Breast epithelium (tissue), 3 donors: ENCODE data around the gene TSHZ1.

Experiments
- POLR2A ChIP-seq: fragments of 450-650 bp; IDR thresholded peaks from one replicate; pipeline ENCODE4 v1.6.1; 2016; ENCODE audit warnings: antibody characterized with exemption, mild to moderate bottlenecking, moderate library complexity
- POLR2AphosphoS5 ChIP-seq, 3 donors: sonication (generic); formaldehyde crosslinking; IDR thresholded peaks; one replicate each; pipeline ENCODE4 v1.6.1; 2017; ENCODE audit warnings: antibody characterized with exemption in 3 of 3
- TF ChIP-seq, protein P1 (sequence below), 3 donors: fragments of 450-650 bp; IDR thresholded peaks; one replicate each; pipeline ENCODE4 v1.5.1; 2016 to 2017; ENCODE audit warnings: antibody characterized with exemption in 3 of 3, mild to moderate bottlenecking in 3 of 3, moderate library complexity in 3 of 3

DNA sequence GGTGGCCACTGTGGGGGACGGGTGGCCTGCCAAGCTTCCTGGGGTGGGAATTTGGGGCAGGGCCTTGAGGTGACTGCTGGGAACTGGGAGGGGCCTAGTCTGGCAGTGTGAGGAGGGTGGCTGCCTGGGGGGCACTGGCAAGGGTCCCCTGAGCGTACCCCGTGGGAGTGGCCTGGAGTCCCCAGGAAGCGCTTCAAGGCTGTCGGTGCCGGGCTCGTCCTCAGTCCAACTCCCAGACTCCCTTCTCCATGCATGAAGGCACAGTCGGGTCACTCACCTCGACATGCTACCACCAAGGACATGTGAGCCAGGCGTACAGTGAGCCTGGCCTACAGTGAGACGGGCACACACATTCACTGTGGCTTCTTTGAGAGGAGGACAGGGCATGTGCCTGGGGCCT is 111.6 kb downstream of the TSHZ1 start:
- TF ChIP-seq, protein P1, sequence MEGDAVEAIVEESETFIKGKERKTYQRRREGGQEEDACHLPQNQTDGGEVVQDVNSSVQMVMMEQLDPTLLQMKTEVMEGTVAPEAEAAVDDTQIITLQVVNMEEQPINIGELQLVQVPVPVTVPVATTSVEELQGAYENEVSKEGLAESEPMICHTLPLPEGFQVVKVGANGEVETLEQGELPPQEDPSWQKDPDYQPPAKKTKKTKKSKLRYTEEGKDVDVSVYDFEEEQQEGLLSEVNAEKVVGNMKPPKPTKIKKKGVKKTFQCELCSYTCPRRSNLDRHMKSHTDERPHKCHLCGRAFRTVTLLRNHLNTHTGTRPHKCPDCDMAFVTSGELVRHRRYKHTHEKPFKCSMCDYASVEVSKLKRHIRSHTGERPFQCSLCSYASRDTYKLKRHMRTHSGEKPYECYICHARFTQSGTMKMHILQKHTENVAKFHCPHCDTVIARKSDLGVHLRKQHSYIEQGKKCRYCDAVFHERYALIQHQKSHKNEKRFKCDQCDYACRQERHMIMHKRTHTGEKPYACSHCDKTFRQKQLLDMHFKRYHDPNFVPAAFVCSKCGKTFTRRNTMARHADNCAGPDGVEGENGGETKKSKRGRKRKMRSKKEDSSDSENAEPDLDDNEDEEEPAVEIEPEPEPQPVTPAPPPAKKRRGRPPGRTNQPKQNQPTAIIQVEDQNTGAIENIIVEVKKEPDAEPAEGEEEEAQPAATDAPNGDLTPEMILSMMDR (IDR thresholded peaks at IDR 0.05), result no peak
- TF ChIP-seq POLR2A, result no peak
- TF ChIP-seq POLR2AphosphoS5 (IDR thresholded peaks at IDR 0.05), result no peak
